Measurements from ENCODE around the gene ADGRD2. TPM values are rescaled to one million over a fixed set of nuclear protein-coding genes. Genes with fewer than 3 reads are reported as not detected.
A peak's percentile ranks its signal among the peaks of the same experiment; 100 is the strongest.

ADGRD2 gene
- polyA plus RNA-seq, 2 of the 4 experiments (the other 2 are of a cell fraction) = not detected

GRCh38 chr9:124409410-124409809, 40.8 kb upstream of the ADGRD2 start (continued):
- TF ChIP-seq EP300 (IDR thresholded peaks at IDR 0.05) = no peak

- H3K4me3 ChIP-seq = no peak overlapping the region
- peak; percentile 13; the same call in 1 of the 3 replicates for TF ChIP-seq SMC3 (IDR thresholded peaks at IDR 0.05)
- peak; percentile 41 for TF ChIP-seq CTCF (IDR thresholded peaks at IDR 0.05)
- TF ChIP-seq MAX (IDR thresholded peaks at IDR 0.05) = no peak
- 0 out of 5 replicates have a peak, but pooled peaks of 1 of the 2 experiments have one; percentile 9 for TF ChIP-seq RAD21 (conservative IDR thresholded peaks at IDR 0.05 in 1 of 2, IDR thresholded peaks at IDR 0.05 in 1 of 2)
- TF ChIP-seq CHD4 (IDR thresholded peaks at IDR 0.05; ENCODE audit: borderline replicate concordance) = no peak
- no peak for DNase-seq (ENCODE audit: low read depth in 1 of 2, low spot score in 1 of 2)
- H3K9me3 ChIP-seq = no peaks in the 10 kb centered on the region
- no peak overlapping the region for H3K4me2 ChIP-seq
- ChIA-PET CTCF (interaction anchor here (0.6 to 26.5 kb wide), 13 partner anchors 10 to 1473 kb away, joined by 3 to 429 read pairs (median 3); no protein-coding TSS in a partner anchor), POLR2A (interaction anchor here (0.5 to 1.1 kb wide), 3 partner anchors 127 to 250 kb away, joined by 3 to 6 read pairs (median 3); no protein-coding TSS in a partner anchor)
- ATAC-seq = peak in 1 of 2 experiments; percentile 25; a peak in 2 of 6 replicates
- FAIRE-seq = no peak
- peaks cover 42% of the 10 kb centered on the region for H3K4me1 ChIP-seq
- 54% methylated on average over 3 of the region's 3 CpGs for WGBS (ENCODE audit: missing lambda C conversion rate)
- H3K27ac ChIP-seq = peak overlapping the region in 1 of 2 experiments; percentile 72; a peak in 1 of 6 replicates
Observed at GRCh38 chr9:124410321-124410913, 39.8 kb upstream of the ADGRD2 start.

- Histone ChIP-seq H3K4me3 (no peak overlapping the region), H3K9me3 (0 out of 3 replicates have a peak, but pooled peaks cover 3% of the 10 kb centered on the region), H3K27ac (peak overlapping the region; percentile 61 to 72), H3K4me1 (peaks cover 42% of the 10 kb centered on the region), H3K4me2 (peak overlapping the region; percentile 60)
- WGBS (ENCODE audit: missing lambda C conversion rate) = 56% methylated on average over 5 of the region's 5 CpGs
- POLR2A ChIA-PET = interaction anchor here (0.6 kb wide), 1 partner anchor 220 kb away, joined by 3 read pairs; no protein-coding TSS in a partner anchor
- FAIRE-seq = no peak
- TF ChIP-seq FOSL2 (IDR thresholded peaks at IDR 0.05) (0 out of 2 replicates have a peak, but pooled peaks have one; percentile 4), FOSL2 (CRISPR knock-in tag; IDR thresholded peaks at IDR 0.05) (no peak), MYC (IDR thresholded peaks at IDR 0.05; ENCODE audit: borderline replicate concordance, low read length) (no peak)
- CTCF ChIA-PET = interaction anchor here (1.3 to 26.5 kb wide), 2 partner anchors 11 to 19 kb away, joined by 5 to 429 read pairs; no protein-coding TSS in a partner anchor
- no peak for DNase-seq (ENCODE audit: low read depth in 1 of 2, low spot score in 1 of 2)
- ATAC-seq = 0 out of 6 replicates have a peak, but pooled peaks of 1 of the 2 experiments have one; percentile 30
Observed at GRCh38 chr9:124411514-124412227, 38.6 kb upstream of the ADGRD2 start.

GRCh38 chr9:124412228-124412575, 38.0 kb upstream of the ADGRD2 start:
- no peak for TF ChIP-seq FOSL2 (IDR thresholded peaks at IDR 0.05)
- TF ChIP-seq FOSL2 (CRISPR knock-in tag; IDR thresholded peaks at IDR 0.05) = 0 out of 2 replicates have a peak, but pooled peaks have one; percentile 2
- no peak for TF ChIP-seq NPAS2 (CRISPR knock-in tag; IDR thresholded peaks at IDR 0.05; ENCODE audit: borderline replicate concordance)
- POLR2A ChIA-PET = interaction anchor here (0.6 kb wide), 1 partner anchor 220 kb away, joined by 3 read pairs; no protein-coding TSS in a partner anchor
- H3K4me3 ChIP-seq = no peak overlapping the region
- H3K4me1 ChIP-seq = peaks cover 42% of the 10 kb centered on the region
- H3K9me3 ChIP-seq = 0 out of 3 replicates have a peak, but pooled peaks cover 3% of the 10 kb centered on the region
- CTCF ChIA-PET = interaction anchor here (1.3 to 26.5 kb wide), 2 partner anchors 10 to 19 kb away, joined by 5 to 429 read pairs; no protein-coding TSS in a partner anchor
- peak overlapping the region; percentile 60 for H3K4me2 ChIP-seq
- H3K27ac ChIP-seq = peak overlapping the region; percentile 61 to 72; a peak in 5 of 6 replicates
- DNase-seq (ENCODE audit: low read depth in 1 of 2, low spot score in 1 of 2) (no peak), FAIRE-seq (no peak), ATAC-seq (no peak)
- 55% methylated on average over 3 of the region's 3 CpGs for WGBS (ENCODE audit: missing lambda C conversion rate)

GRCh38 chr9:124414612-124415011, 35.6 kb upstream of the ADGRD2 start:
- ChIA-PET POLR2A (no interaction called here), CTCF (interaction anchor here (1.0 to 26.5 kb wide), 6 partner anchors 22 to 247 kb away, joined by 3 to 429 read pairs (median 6); no protein-coding TSS in a partner anchor)
- H3K27ac ChIP-seq = peak overlapping the region; percentile 70 to 91
- FAIRE-seq (no peak), DNase-seq (ENCODE audit: low read depth in 1 of 2, low spot score in 1 of 2) (no peak), ATAC-seq (no peak)
- WGBS (ENCODE audit: missing lambda C conversion rate) = 2% methylated on average over 13 of the region's 13 CpGs
- H3K4me3 ChIP-seq = peak overlapping the region; percentile 80
- H3K4me1 ChIP-seq = peaks cover 41% of the 10 kb centered on the region
- peak overlapping the region; percentile 98 for H3K4me2 ChIP-seq
- H3K9me3 ChIP-seq = 0 out of 3 replicates have a peak, but pooled peaks cover 3% of the 10 kb centered on the region
- no peak for TF ChIP-seq EP300 (IDR thresholded peaks at IDR 0.05)
- TF ChIP-seq ATOH8 (CRISPR knock-in tag; IDR thresholded peaks at IDR 0.05; ENCODE audit: low read depth) = no peak
- TF ChIP-seq CBX8 (IDR thresholded peaks at IDR 0.05) = no peak
- TF ChIP-seq HDAC2 (IDR thresholded peaks at IDR 0.05) = no peak
- TF ChIP-seq FOXS1 (CRISPR knock-in tag; IDR thresholded peaks at IDR 0.05) = no peak
- TF ChIP-seq RNF2 (IDR thresholded peaks at IDR 0.05; ENCODE audit: borderline replicate concordance, low read depth) = no peak
- no peak for TF ChIP-seq MYC (IDR thresholded peaks at IDR 0.05; ENCODE audit: borderline replicate concordance, low read length)
- TF ChIP-seq CEBPB (IDR thresholded peaks at IDR 0.05) = no peak
- no peak for TF ChIP-seq ZSCAN20 (CRISPR knock-in tag; IDR thresholded peaks at IDR 0.05)
- TF ChIP-seq ESRRA (IDR thresholded peaks at IDR 0.05; ENCODE audit: borderline replicate concordance, low read length) = no peak
- no peak for TF ChIP-seq POLR2AphosphoS2 (conservative IDR thresholded peaks at IDR 0.05; ENCODE audit: low read length)
- no peak for TF ChIP-seq RCOR1 (IDR thresholded peaks at IDR 0.05; ENCODE audit: low read depth, low read length)
- TF ChIP-seq CHD2 (IDR thresholded peaks at IDR 0.05; ENCODE audit: low read length, partially characterized antibody) = no peak
- no peak for TF ChIP-seq USF2 (IDR thresholded peaks at IDR 0.05)
